NCI-H2029 (cell line): Measurements from ENCODE around the gene GATAD2A.
"Not testable (repeated sequence)": the region's sequence is repeated elsewhere in the genome, so short reads cannot be mapped to it uniquely, and the experiment has no call there.

Source experiments
- DNase-seq: peaks from one replicate; lab custom pipeline; 2025; lab: John Stamatoyannopoulos, UW

The GATAD2A gene

GRCh38 chr19:19446655-19447437 lies 41.4 kb downstream of the GATAD2A start:
- DNase-seq: no peak

- no peak for DNase-seq
Measured at GRCh38 chr19:19447536-19448237, 42.2 kb downstream of the GATAD2A start.

DNA sequence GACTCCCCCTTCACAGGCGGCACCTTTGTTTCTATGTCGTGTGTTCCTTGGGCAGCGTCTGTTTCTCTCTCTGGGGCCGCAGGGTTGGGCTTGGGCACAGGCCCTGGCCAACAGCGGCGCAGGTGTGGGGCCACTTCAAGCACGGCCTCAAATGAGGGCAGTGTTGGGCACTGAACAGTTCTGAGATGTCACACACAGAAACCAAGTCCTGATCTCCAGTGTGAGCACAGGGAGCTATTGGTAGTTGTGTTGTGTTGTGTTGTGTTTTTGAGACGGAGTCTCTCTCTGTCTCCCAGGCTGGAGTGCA lies 42.7 kb downstream of the GATAD2A start:
- no peak for DNase-seq

- DNase-seq: no peak
Measured at GRCh38 chr19:19451429-19452242, 46.2 kb downstream of the GATAD2A start.

- no peak for DNase-seq
Measured at GRCh38 chr19:19452243-19453124, 47.0 kb downstream of the GATAD2A start.

- no peak for DNase-seq
Measured at GRCh38 chr19:19453125-19453454, 47.6 kb downstream of the GATAD2A start.

GRCh38 chr19:19455166-19455919 lies 49.9 kb downstream of the GATAD2A start:
- not testable (repeated sequence) for DNase-seq

DNA sequence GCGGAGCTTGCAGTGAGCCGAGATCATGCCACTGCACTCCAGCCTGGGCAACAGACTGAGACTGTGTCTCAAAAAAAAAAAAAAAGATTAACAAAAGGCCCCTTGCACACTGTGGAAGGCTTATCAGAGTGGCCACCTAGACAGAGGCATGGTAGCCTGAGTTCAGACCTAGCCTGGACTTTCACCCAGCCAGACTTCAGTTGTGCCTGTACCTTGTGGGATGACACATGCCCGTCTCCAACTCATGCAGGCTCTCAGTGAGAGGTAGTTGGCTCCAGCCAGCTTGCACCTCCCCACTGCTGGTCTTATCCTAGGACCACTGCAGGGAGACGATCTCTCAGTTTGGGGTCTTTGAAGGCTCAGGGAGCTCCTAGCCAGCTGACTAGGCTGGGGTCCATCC lies 52.2 kb downstream of the GATAD2A start:
- no peak for DNase-seq

DNA sequence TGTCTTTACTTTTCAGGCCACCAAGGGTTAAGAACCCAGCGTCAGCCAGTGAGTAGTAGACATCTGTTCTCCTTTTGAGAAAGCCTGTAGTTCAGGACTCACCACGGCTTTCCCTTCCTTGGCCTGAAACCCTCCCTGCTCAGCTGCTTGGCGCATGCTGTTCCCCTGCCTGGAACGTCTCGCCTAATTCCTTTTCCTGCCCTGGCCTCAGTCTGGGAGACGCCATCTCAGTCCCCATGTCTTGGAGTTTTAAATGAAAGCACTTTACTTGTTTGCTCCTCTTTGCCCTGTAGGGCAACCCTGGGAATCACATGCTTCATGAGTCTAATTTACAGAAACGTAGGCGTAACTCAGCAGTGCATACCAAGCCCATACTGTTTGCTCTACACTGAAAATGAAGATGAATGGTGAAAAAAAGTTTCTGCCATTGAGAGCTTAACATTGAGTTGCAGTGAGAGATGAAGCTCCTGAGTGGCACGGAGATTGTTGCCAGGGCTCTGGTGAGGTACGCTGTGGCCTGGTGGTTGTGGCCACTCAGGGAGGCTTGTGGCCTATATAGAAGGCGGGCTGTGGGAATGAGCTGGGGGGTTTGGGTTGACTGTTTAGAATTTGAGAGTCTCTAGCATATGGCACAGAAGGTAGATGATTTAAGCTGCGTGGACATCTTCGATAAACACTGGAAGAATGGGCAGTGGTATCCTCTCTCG lies 52.8 kb downstream of the GATAD2A start:
- DNase-seq: no peak

- no peak for DNase-seq
Measured at GRCh38 chr19:19459073-19459472, 53.6 kb downstream of the GATAD2A start.

DNA sequence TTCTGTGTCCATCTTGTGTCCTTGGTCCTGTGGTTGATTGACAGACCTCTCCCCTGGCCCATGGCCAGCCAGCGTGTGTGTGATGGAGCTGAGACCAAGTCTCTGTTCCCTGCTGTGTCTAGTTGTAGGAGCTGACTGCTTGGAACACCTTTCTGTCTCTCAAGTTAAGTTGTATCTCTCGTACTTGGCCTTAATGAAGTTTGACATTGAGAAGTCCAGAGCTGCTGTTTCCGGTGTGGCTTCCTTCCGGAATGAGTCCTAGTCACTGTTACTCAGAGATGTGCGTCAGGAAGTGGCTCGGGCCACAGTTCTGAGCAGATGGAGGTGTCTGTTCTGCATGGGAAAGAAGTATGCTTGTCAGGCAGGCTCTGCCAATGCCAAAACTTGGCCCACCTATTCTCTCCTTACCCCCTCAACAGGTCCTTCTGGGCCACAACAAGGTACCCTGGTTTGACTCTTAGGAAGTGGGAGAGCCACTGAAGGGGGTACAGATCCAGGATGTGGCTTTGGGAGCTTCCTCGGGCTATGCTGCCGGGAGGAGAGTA lies 54.3 kb downstream of the GATAD2A start:
- no peak for DNase-seq

GRCh38 chr19:19460258-19460731 lies 54.8 kb downstream of the GATAD2A start:
- DNase-seq: no peak

DNA sequence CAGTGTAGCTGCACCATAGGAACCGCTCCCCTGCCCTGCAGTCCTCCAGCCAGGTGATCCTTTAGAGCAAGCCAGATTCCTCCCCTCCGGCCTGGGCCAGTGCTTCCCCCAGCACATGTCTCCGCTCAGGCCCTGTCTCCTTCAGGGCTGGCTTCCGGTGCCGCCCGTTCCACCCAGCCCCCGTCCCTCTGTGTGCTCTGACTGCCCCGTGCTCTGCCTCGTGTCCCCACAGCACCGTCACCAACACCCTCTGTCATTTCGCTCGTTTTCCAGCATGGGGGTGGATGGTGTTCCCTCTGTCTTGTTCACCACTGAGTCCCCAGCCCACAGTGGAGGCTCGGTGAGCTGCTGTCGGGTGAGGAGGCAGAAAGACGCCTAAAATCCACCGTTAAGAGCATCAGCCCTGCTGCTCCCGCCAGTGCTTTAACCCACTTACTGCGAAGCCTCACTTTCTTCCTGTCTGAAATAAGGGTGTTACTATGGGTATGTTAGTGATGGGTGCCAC lies 55.3 kb downstream of the GATAD2A start:
- DNase-seq: no peak

- no peak for DNase-seq
Measured at GRCh38 chr19:19461306-19461670, 55.8 kb downstream of the GATAD2A start.

GRCh38 chr19:19461671-19462622 lies 56.5 kb downstream of the GATAD2A start:
- peak; percentile 68 for DNase-seq

DNA sequence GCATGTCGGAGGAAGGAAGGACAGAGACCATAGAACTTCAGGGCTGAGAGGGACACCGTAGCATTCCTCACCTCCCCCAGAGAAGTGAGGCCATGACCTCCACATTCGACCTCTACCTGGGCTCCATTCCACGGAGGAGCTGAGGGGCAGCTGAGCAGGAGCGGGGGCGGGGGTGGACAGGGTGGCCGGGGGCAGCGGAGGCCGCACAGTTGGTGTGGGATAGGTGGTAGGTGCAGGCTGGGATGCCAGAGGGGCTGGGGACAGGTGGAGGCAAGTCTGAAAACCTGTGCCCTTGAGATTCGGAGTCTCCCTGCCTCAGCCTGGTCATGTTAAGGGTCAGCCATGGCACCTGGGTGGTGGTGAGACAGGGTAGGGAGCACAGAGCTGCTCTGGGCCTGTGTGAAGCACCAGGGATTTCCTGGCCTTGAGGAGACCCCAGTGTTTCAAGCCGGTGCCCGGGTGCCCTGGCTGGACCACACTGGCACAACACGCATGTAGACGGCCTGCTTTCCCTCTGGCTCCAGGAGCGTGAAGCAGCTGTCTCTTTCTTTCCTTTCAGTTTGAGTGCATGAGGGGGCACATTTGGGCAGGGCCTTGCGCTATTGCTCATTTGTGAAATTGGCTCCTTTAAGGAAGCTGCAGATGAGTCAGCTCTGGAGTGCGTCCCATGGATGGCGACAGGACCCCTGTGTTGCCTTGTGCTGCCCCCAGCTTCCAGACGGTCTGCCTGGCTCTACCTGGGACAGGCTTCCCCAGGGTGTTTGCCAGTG lies 58.1 kb downstream of the GATAD2A start:
- no peak for DNase-seq

DNA sequence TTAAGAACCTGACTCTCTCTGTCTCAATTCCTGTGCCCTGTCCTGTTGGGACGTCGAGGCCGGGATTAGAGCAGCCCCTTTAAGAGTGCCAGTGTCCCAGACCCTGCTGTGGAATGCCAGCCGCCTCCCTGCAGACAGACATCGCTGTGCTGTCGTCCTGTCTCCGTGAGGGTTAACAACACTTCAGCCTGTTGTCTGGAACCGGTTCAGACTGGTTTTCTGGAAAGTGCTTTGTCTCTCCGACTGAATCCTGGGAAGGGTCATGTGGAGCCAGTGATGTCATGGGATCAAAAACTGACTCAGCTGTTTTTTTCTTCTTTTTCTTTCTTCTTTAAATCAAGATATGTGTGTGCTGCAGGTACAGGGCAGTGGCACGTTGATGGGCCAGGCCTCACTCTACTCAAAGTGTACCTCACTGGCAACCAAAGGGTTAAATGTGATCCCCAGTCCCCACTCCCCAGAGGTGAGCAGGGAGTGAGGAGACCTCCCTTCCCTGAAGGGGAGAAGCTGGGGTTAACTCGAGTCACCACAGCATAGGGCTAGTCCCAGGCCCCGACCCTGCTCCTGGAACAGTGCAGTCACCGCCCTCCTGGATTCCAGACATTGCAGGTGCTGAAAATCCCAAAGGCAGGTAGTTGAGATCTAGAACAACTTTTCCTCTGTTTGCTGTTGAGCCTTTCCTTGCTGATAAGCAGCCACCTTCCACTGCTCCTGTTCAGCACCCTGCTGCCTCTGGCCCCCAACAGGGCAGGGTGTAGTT lies 59.0 kb downstream of the GATAD2A start:
- peak; percentile 78 for DNase-seq
